SK-N-SH treated with all-trans-retinoic acid at 6 μM for 48 hours (cell line): ENCODE data around the gene PPP1R16B.

Experiments
- BACH2 ChIP-seq: fragments of 250-450 bp; sonication (Bioruptor Pico); IDR thresholded peaks from 2 replicates; pipeline ENCODE4 v1.9.0; 2021; ENCODE audit warnings: mild to moderate bottlenecking, borderline replicate concordance
- OSR1 ChIP-seq: fragments of 250-450 bp; sonication (Bioruptor Pico); IDR thresholded peaks from 2 replicates; pipeline ENCODE4 v1.8.0; 2022; ENCODE audit warnings: moderate library complexity, mild to moderate bottlenecking, inconsistent platforms
- ZC3H10 ChIP-seq: fragments of 250-450 bp; sonication (Bioruptor Pico); IDR thresholded peaks from 2 replicates; pipeline ENCODE4 v1.5.1; 2021; ENCODE audit warnings: mild to moderate bottlenecking, moderate library complexity

DNA sequence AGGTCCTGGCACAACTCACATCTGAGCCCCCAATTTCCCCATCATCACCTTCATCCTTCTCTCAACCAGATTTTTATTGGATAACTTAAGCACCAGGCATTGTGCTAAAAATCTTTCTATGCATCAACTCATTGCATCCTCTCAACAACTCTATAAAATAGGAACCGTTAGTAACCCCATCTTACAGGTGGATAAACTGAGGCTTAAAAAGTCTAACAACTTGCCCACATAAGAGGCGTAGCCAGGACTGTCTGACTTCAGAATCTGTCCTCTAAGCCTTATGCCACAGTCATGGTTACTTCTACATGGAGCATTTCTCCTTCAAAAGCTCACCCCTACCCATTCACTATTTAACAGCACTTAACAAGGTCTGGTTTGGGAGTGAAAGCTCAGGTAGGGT, 51.1 kb downstream of the PPP1R16B start:
- no peak for TF ChIP-seq ZC3H10 (CRISPR knock-in tag)
- TF ChIP-seq BACH2 (CRISPR knock-in tag), result no peak
- no peak for TF ChIP-seq OSR1 (CRISPR knock-in tag)
